Stimulated activated CD8-positive, alpha-beta memory T cell treated with anti-CD3 and anti-CD28 coated beads, Interleukin-15, amount 100 ng/mL, for 1 hour (primary cell): ENCODE measurements around the gene TRAF3.
"Not testable (repeated sequence)": the region's sequence is repeated elsewhere in the genome, so short reads cannot be mapped to it uniquely, and the experiment has no call there.

Experiments
- DNase-seq: peaks from one replicate; pipeline ENCODE4 v3.0.0-alpha.2; 2020; ENCODE audit warnings: low read depth

TRAF3 gene

DNA sequence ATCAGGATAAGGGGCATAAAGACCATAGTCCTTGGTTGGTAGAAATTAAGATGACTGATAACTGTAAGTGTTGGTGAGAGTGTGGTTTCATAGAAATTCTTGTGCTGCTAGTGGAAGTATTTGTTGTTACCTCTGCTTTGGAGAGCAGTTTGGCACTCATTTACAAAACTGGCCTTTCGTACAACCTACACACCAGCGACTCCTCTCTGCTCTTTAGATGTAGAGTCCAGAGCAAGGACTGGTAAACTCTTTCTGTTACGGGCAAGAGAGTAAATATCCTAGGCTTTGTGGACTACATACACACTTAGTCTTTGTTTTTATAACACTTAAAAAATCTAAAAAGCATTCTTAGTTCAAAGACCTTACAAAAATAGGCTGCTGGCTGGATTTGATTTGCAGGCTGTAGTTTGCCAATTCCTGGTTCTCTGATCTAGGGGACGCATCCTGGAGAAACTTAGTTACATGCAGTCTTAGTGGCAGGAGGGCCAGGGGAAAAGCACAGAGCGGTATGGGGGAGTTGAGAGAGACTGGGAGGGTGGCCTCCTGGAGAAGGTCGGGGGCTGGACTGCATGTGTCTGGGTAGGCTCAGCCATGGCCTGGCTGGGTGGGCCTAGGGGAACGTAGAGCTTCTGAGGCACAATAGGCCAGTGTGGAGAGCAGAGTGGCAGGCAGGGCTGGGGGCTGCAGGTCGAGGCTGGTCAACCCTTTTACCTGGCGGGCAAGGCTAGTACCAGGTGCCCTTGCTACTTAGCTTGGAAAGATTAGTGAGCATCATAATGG, 89.9 kb downstream of the TRAF3 start:
- no peak for DNase-seq

GRCh38 chr14:102867826-102868580, 90.8 kb downstream of the TRAF3 start:
- DNase-seq: no peak

GRCh38 chr14:102868956-102869547, 91.8 kb downstream of the TRAF3 start:
- DNase-seq: no peak

GRCh38 chr14:102870246-102870645, 93.0 kb downstream of the TRAF3 start:
- DNase-seq: no peak

DNA sequence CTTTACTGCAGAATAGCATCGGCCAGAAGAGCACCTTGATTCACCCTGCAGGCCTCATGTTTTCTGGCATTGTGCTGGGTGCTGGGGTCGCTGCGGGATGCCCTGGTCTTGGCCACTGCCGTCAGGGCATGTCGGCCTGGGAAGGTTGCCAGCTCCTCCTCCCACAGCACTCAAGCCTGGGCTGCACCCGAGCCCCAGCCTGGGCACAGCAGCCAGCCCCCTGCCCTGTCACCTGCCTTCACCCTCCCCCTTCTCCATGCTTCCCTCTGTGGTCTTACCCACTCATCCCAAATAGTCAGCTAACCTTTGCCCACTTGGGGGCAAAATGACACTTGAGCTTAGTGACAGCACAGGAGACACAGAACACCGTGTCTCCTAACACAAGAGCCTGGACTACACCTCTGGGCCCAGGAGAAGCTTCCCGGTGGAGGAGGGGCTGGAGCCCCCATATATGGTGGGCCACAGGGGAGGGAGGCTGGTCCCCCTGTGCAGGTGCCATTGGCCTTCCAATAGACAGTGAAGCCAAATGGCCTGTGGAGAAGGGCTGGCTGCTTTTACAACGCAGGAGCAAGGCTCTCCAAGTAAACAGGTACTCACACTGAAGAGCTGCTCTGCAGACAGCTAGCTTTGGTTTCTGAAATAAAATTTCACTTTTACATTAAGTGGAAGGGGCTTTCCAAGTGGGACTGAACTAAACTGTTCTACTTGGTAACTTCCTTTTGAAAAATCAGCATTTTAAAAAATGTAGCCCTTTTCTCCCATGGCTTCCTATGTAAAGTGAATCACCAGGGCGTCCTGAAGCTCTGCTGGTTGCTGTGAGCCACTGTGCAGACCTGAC, 94.0 kb downstream of the TRAF3 start:
- no peak for DNase-seq

DNA sequence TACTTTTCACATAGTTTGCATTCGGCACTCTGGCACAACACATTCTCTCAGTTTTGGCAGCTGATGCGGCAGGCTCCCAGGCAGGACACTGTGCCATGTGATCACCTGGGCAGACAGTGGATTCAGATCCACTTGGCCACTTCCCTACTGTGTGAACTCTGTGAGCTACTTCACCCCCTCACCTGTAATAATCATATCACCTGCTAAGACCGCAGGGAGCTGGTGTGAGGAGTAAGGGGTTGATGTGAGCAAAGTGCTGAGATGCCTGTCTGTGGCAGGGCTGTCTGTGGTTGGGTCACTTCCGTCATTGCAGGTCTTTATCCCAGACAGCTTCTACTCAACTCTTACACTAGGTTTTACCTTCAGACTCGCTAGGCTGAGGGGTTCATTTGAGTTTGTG, 94.8 kb downstream of the TRAF3 start:
- no peak for DNase-seq

- no peak for DNase-seq
Observed at GRCh38 chr14:102873131-102873530, 95.9 kb downstream of the TRAF3 start.

- no peak for DNase-seq
Observed at GRCh38 chr14:102873546-102874061, 96.4 kb downstream of the TRAF3 start.

- no peak for DNase-seq
Observed at GRCh38 chr14:102875652-102876051, 98.4 kb downstream of the TRAF3 start.

DNA sequence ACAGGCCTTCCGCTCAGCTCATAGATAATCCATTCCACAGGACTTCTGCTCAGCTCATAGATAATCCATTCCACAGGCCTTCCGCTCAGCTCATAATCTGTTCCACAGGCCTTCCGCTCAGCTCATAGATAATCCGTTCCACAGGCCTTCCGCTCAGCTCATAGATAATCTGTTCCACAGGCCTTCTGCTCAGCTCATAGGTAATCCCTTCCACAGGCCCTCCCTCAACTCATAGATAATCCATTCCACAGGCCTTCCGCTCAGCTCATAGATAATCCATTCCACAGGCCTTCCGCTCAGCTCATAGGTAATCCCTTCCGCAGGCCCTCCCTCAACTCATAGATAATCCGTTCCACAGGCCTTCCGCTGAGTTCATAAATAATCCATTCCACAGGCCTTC, 100.3 kb downstream of the TRAF3 start:
- DNase-seq: not testable (repeated sequence)

DNA sequence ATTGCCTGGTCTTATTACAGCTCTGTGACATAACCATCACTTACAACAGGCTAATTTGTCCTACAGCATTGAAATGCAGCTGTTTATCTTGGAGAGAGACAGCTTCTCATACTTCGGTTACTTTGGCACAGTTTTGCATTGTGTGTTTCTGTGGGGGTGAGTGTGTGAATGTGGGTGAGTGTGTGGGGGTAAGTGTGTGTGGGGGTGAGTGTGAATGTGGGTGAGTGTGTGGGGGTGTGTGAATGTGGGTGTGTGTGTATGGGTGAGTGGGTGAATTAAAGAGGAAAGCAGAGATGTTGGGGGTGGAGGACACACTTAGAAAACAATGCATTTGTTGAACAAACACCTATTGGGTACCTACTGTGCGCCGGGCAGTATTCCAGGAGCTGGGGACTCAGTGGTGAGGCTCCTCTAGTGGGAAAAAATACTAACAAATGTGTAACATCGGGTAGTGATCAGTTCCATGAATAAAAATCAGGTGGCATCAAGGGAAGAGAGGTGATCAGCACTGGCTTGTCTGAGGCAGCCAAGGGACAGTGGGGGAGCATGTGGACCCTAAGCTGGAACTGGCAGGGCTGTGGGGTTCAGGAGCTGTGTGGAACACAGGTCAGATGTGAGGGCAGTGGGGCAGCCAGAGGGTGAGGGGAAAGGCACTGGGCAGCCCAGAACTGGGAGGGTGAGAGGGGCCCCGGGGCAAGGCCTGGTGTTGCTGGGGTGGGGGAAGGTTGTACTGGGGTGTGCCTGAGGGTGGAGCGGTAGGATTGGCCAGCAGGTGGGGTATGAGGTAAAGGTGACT, 101.1 kb downstream of the TRAF3 start:
- no peak for DNase-seq

DNA sequence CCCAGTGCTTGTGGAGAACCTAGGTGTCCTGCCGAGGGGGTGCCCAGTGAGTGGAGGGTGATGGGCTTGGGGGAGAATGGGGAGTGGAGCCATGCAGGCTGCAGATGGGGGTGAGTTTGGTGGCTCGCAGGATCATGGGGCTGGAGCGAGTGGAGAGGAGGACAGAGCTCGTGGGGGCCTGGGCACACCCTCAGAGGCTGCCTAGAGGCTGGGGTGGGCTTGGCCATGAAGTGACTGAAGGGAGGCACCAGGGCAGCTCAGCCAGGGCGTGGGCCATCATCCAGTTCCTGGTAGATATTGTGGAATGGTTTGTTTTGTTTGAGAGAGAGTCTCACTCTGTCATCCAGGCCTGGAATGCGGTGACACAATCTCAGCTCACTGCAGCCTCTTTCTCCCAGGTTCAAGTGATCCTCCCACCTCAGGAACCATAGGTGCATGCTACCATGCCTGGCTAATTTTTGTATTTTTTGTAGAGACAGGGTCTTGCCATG, 101.8 kb downstream of the TRAF3 start:
- no peak for DNase-seq

DNA sequence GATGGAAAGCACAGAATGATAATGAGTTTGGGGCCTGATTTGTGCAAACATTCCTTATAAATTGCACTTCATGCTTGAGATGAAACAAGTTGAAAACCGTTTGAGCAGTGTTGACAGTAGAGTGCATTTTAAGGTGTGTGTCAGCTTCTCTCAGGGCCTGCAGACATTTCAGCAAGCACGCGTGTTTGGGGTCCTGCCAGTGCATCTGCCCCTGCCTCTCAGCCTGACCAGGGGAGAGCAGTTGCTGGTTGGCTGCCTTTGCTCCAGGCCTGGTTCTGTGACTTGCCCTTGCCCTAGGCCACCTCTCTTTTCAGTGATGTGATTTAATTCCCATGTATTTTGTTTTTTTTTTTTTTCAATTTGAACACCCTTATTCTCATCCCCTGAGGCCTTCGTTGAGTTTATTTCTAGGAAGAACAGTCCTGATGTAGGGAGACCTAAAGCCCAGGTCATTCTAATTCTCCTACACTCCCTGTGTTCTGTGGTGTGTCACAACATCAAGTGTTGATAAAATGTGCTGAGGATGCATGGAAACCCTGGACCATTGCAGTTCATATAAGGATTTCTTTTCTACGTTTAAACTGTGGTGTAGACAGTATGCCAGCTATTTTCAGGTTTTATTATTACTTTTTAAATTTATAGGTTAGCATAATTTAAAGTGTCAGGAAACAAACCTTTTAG, 105.1 kb downstream of the TRAF3 start:
- no peak for DNase-seq

GRCh38 chr14:102883089-102883541, 105.9 kb downstream of the TRAF3 start:
- DNase-seq: no peak

GRCh38 chr14:102883554-102883953, 106.3 kb downstream of the TRAF3 start:
- DNase-seq: no peak

GRCh38 chr14:102885737-102886447, 108.6 kb downstream of the TRAF3 start:
- no peak for DNase-seq

DNA sequence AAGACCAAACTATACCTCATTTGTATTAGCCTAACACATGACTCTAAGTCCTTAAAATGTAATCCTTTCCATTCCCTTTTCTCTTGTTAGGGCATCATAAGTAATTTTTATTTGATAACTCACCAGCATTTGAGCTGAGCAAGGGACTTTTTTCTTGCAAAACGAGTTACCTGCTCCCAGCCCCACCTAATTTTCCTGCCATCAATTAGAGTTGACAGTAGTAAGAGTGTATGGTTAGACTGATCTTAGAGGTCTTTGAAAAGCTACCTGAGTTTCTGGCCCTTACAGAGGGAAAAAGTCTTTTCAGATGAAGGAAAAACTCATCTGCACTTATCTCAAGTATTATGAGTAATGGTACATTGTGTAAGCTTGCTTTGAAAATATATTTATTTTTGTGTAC, 111.5 kb downstream of the TRAF3 start:
- no peak for DNase-seq

GRCh38 chr14:102889615-102890014, 112.4 kb downstream of the TRAF3 start:
- DNase-seq: no peak

DNA sequence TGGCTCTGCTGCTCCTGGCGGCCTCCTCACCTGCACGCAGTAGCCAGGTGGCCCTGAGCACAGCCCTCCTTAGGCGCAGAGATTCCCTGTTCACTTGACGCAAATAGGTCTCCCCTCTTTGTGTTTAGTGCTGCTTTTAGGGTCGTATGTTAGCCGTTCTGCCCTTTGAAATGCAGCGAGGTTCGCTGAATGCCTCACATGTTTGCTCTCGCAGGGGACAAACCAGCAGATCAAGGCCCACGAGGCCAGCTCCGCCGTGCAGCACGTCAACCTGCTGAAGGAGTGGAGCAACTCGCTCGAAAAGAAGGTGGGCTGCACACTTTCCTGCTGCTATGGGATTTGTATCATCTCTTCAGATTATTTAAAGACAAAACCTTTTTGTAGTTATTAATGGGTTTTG, 113.9 kb downstream of the TRAF3 start:
- no peak for DNase-seq

- no peak for DNase-seq
Observed at GRCh38 chr14:102891556-102891955, 114.3 kb downstream of the TRAF3 start.
